ENCODE data around the gene ITPK1. TPM values are rescaled to one million over a fixed set of nuclear protein-coding genes. Genes with fewer than 3 reads are reported as not detected.

Gene ITPK1
- polyA plus RNA-seq, 1 of the 3 experiments (the other 2 are of a cell fraction), result 23.2 TPM

DNA sequence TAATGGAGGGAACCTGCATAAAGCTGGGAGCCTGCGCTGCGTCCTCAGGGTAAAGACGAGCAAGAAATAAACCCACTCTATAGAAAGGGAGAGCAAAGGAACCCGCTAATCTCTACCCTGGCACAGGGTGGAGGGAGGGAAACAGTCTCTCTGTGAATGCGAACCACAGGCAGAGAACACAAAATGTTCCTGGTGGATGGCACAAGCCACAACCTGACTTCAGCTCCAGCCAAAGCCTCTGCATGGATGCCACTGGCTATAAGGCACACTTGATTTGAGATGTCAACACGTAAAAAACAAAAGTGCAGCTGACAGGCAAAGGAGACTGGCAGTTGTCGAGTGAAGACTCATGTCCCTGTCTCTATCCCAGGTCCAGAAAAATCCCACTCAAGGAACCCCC, 160.3 kb downstream of the ITPK1 start:
- no peak for TF ChIP-seq RFX5 (IDR thresholded peaks at IDR 0.05; ENCODE audit: low read length)
- TF ChIP-seq, protein P1, sequence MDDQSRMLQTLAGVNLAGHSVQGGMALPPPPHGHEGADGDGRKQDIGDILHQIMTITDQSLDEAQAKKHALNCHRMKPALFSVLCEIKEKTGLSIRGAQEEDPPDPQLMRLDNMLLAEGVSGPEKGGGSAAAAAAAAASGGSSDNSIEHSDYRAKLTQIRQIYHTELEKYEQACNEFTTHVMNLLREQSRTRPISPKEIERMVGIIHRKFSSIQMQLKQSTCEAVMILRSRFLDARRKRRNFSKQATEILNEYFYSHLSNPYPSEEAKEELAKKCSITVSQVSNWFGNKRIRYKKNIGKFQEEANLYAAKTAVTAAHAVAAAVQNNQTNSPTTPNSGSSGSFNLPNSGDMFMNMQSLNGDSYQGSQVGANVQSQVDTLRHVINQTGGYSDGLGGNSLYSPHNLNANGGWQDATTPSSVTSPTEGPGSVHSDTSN (IDR thresholded peaks at IDR 0.05), result no peak
- no peak for TF ChIP-seq ELF1 (IDR thresholded peaks at IDR 0.05)
- no peak for TF ChIP-seq FOSL2 (IDR thresholded peaks at IDR 0.05; ENCODE audit: borderline replicate concordance, low read depth)
- TF ChIP-seq, protein P2, sequence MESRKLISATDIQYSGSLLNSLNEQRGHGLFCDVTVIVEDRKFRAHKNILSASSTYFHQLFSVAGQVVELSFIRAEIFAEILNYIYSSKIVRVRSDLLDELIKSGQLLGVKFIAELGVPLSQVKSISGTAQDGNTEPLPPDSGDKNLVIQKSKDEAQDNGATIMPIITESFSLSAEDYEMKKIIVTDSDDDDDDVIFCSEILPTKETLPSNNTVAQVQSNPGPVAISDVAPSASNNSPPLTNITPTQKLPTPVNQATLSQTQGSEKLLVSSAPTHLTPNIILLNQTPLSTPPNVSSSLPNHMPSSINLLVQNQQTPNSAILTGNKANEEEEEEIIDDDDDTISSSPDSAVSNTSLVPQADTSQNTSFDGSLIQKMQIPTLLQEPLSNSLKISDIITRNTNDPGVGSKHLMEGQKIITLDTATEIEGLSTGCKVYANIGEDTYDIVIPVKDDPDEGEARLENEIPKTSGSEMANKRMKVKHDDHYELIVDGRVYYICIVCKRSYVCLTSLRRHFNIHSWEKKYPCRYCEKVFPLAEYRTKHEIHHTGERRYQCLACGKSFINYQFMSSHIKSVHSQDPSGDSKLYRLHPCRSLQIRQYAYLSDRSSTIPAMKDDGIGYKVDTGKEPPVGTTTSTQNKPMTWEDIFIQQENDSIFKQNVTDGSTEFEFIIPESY (IDR thresholded peaks at IDR 0.05; ENCODE audit: borderline replicate concordance, low read depth), result no peak
- TF ChIP-seq POLR2AphosphoS5 (IDR thresholded peaks at IDR 0.05; ENCODE audit: low read depth, low read length), result no peak
- TF ChIP-seq GABPA (IDR thresholded peaks at IDR 0.05; ENCODE audit: low read depth), result no peak
- TF ChIP-seq YY1 (IDR thresholded peaks at IDR 0.05; ENCODE audit: low read depth), result no peak
- TF ChIP-seq GATA2 (CRISPR knock-in tag; IDR thresholded peaks at IDR 0.05), result no peak
- TF ChIP-seq MXI1 (IDR thresholded peaks at IDR 0.05; ENCODE audit: low read depth, low read length), result no peak
- TF ChIP-seq TCF12 (IDR thresholded peaks at IDR 0.05), result no peak
- no peak for TF ChIP-seq NRF1 (IDR thresholded peaks at IDR 0.05; ENCODE audit: low read depth, low read length)
- TF ChIP-seq EP300 (IDR thresholded peaks at IDR 0.05; ENCODE audit: borderline replicate concordance in 1 of 2, low read depth in 1 of 2, low read length in 1 of 2), result no peak
- Histone ChIP-seq H3K27ac (ENCODE audit: low read depth in 2 of 2, low read length in 1 of 2) (peak overlapping the region in 1 of 2 experiments; percentile 47; a peak in 2 of 4 replicates), H3K27me3 (ENCODE audit: insufficient read depth) (no peaks in the 10 kb centered on the region), H3K4me2 (no peak overlapping the region), H2AFZ (ENCODE audit: low read depth) (no peak overlapping the region), H3K9ac (no peak overlapping the region), H3K36me3 (replicated peaks in 1 of 2; ENCODE audit: control insufficient read depth in 1 of 2, insufficient read depth in 2 of 2, low read length in 1 of 2) (peaks cover 0 to 11% of the 10 kb centered on the region in 2 experiments), H4K20me1 (ENCODE audit: insufficient read depth) (no peaks in the 10 kb centered on the region), H3K4me3 (ENCODE audit: low read depth in 2 of 2, low read length in 1 of 2) (no peak overlapping the region), H3F3A (replicated peaks; ENCODE audit: insufficient read depth) (no peaks in the 10 kb centered on the region), H3K9me3 (no peaks in the 10 kb centered on the region), H3K9me2 (no peaks in the 10 kb centered on the region), H3K79me2 (ENCODE audit: insufficient read depth) (no peaks in the 10 kb centered on the region), H3K4me1 (ENCODE audit: control insufficient read depth in 1 of 2, insufficient read depth in 2 of 2, low read depth in 1 of 2, low read length in 1 of 2) (peaks cover 0 to 77% of the 10 kb centered on the region in 2 experiments; a peak in 2 of 4 replicates)
- DNase-seq, result no peak
- 97% methylated on average over 7 of the region's 7 CpGs for WGBS (ENCODE audit: low lambda C conversion rate)
- POLR2A ChIA-PET, result interaction anchor here (0.6 to 1.5 kb wide), 6 partner anchors 19 to 225 kb away, joined by 3 to 5 read pairs (median 4); partner anchors contain the start of gene CHGA
- CTCF ChIA-PET, result interaction anchor here (0.9 to 6.5 kb wide), 14 partner anchors 9 to 252 kb away, joined by 3 to 100 read pairs (median 6); partner anchors contain the start of genes GON7, ITPK1 and UBR7

DNA sequence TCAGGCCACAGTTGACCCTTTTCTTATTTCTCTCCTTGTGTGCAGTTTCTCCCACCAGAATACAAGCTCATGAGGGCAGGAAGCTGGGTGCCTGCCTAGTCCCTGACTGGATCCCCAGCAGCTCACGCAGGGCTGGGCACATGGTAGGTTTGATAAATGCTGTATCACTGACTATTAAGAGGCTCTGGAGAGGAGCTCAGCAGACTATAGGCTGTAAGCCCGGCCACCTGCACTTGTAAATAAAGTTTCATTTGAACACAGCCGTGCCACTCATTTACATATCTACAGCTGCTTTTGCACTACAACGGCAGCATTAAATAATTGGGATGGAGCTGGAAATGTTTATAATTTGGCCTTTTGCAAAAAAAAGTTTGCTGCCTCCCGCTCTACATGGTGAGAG, 160.8 kb downstream of the ITPK1 start:
- no peak overlapping the region for H2AFZ ChIP-seq (ENCODE audit: low read depth)
- 90% methylated on average over 5 of the region's 5 CpGs for WGBS (ENCODE audit: low lambda C conversion rate)
- DNase-seq, result no peak
- no peaks in the 10 kb centered on the region for H3K9me3 ChIP-seq
- H3K27me3 ChIP-seq (ENCODE audit: insufficient read depth), result no peaks in the 10 kb centered on the region
- H4K20me1 ChIP-seq (ENCODE audit: insufficient read depth), result no peaks in the 10 kb centered on the region
- H3K27ac ChIP-seq (ENCODE audit: low read depth in 2 of 2, low read length in 1 of 2), result peak overlapping the region in 1 of 2 experiments; percentile 47; a peak in 1 of 4 replicates
- H3F3A ChIP-seq (replicated peaks; ENCODE audit: insufficient read depth), result no peaks in the 10 kb centered on the region
- CTCF ChIA-PET, result interaction anchor here (0.9 to 6.5 kb wide), 14 partner anchors 10 to 252 kb away, joined by 3 to 100 read pairs (median 6); partner anchors contain the start of genes GON7, ITPK1 and UBR7
- no peak overlapping the region for H3K9ac ChIP-seq
- no peaks in the 10 kb centered on the region for H3K79me2 ChIP-seq (ENCODE audit: insufficient read depth)
- H3K9me2 ChIP-seq, result no peaks in the 10 kb centered on the region
- no peak overlapping the region for H3K4me3 ChIP-seq (ENCODE audit: low read depth in 2 of 2, low read length in 1 of 2)
- H3K4me2 ChIP-seq, result no peak overlapping the region
- H3K4me1 ChIP-seq (ENCODE audit: control insufficient read depth in 1 of 2, insufficient read depth in 2 of 2, low read depth in 1 of 2, low read length in 1 of 2), result peaks cover 0 to 73% of the 10 kb centered on the region in 2 experiments; a peak in 2 of 4 replicates
- H3K36me3 ChIP-seq (replicated peaks in 1 of 2; ENCODE audit: control insufficient read depth in 1 of 2, insufficient read depth in 2 of 2, low read length in 1 of 2), result peaks cover 0 to 15% of the 10 kb centered on the region in 2 experiments
- POLR2A ChIA-PET, result interaction anchor here (0.9 to 1.5 kb wide), 4 partner anchors 19 to 159 kb away, joined by 3 to 5 read pairs (median 3); no protein-coding TSS in a partner anchor
- TF ChIP-seq, protein P3, sequence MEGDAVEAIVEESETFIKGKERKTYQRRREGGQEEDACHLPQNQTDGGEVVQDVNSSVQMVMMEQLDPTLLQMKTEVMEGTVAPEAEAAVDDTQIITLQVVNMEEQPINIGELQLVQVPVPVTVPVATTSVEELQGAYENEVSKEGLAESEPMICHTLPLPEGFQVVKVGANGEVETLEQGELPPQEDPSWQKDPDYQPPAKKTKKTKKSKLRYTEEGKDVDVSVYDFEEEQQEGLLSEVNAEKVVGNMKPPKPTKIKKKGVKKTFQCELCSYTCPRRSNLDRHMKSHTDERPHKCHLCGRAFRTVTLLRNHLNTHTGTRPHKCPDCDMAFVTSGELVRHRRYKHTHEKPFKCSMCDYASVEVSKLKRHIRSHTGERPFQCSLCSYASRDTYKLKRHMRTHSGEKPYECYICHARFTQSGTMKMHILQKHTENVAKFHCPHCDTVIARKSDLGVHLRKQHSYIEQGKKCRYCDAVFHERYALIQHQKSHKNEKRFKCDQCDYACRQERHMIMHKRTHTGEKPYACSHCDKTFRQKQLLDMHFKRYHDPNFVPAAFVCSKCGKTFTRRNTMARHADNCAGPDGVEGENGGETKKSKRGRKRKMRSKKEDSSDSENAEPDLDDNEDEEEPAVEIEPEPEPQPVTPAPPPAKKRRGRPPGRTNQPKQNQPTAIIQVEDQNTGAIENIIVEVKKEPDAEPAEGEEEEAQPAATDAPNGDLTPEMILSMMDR (IDR thresholded peaks at IDR 0.05), result no peak
- TF ChIP-seq NFIC (IDR thresholded peaks at IDR 0.05; ENCODE audit: borderline replicate concordance), result no peak
- no peak for TF ChIP-seq MXI1 (IDR thresholded peaks at IDR 0.05; ENCODE audit: low read depth, low read length)
- TF ChIP-seq, protein P4, sequence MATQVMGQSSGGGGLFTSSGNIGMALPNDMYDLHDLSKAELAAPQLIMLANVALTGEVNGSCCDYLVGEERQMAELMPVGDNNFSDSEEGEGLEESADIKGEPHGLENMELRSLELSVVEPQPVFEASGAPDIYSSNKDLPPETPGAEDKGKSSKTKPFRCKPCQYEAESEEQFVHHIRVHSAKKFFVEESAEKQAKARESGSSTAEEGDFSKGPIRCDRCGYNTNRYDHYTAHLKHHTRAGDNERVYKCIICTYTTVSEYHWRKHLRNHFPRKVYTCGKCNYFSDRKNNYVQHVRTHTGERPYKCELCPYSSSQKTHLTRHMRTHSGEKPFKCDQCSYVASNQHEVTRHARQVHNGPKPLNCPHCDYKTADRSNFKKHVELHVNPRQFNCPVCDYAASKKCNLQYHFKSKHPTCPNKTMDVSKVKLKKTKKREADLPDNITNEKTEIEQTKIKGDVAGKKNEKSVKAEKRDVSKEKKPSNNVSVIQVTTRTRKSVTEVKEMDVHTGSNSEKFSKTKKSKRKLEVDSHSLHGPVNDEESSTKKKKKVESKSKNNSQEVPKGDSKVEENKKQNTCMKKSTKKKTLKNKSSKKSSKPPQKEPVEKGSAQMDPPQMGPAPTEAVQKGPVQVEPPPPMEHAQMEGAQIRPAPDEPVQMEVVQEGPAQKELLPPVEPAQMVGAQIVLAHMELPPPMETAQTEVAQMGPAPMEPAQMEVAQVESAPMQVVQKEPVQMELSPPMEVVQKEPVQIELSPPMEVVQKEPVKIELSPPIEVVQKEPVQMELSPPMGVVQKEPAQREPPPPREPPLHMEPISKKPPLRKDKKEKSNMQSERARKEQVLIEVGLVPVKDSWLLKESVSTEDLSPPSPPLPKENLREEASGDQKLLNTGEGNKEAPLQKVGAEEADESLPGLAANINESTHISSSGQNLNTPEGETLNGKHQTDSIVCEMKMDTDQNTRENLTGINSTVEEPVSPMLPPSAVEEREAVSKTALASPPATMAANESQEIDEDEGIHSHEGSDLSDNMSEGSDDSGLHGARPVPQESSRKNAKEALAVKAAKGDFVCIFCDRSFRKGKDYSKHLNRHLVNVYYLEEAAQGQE (IDR thresholded peaks at IDR 0.05; ENCODE audit: low read depth, low read length), result no peak
- no peak for TF ChIP-seq RCOR1 (IDR thresholded peaks at IDR 0.05; ENCODE audit: low read length)
- TF ChIP-seq TEAD4 (IDR thresholded peaks at IDR 0.05; ENCODE audit: borderline replicate concordance, insufficient read depth), result no peak
- TF ChIP-seq RFX5 (IDR thresholded peaks at IDR 0.05; ENCODE audit: low read length), result no peak
- TF ChIP-seq NRF1 (IDR thresholded peaks at IDR 0.05; ENCODE audit: low read depth, low read length), result no peak

All from SK-N-SH (cell line).